Small intestine (tissue), 7 donors: ENCODE measurements around the gene ADAMTS6. TPM values are rescaled to one million over a fixed set of nuclear protein-coding genes. Genes with fewer than 3 reads are reported as not detected.
A peak's percentile ranks its signal among the peaks of the same experiment; 100 is the strongest.

Source experiments
- DNase-seq, 2 donors: peaks; one replicate each; pipeline versions ENCODE4 v3.0.0 to v3.0.0-alpha.2; 2013
- FAIRE-seq: peaks from 2 replicates; lab custom pipeline; 2012; peaks lifted over from hg19 to GRCh38; lab: Jason Lieb, UNC
- H3K27ac ChIP-seq, 3 donors: one replicate each; pipeline ENCODE4 v1.5.1; 2013; ENCODE audit warnings: low read length in 2 of 3, mild to moderate bottlenecking in 2 of 3, control low read depth in 1 of 3, inconsistent platforms in 1 of 3, low read depth in 1 of 3, moderate library complexity in 1 of 3
- H3K27me3 ChIP-seq, 3 donors: one replicate each; pipeline ENCODE4 v1.6.1; 2013; ENCODE audit warnings: low read length in 3 of 3, inconsistent platforms in 1 of 3; ENCODE audit not compliant: control insufficient read depth in 3 of 3, insufficient read depth in 3 of 3
- H3K36me3 ChIP-seq, 3 donors: one replicate each; pipeline ENCODE4 v1.6.1; 2013; ENCODE audit warnings: low read length in 3 of 3, inconsistent platforms in 1 of 3, low read depth in 1 of 3, mild to moderate bottlenecking in 1 of 3, moderate library complexity in 1 of 3; ENCODE audit not compliant: control insufficient read depth in 3 of 3, insufficient read depth in 2 of 3
- H3K4me1 ChIP-seq, 3 donors: one replicate each; pipeline ENCODE4 v1.6.1; 2013; ENCODE audit warnings: low read length in 2 of 3, inconsistent platforms in 1 of 3, low read depth in 1 of 3, mild to moderate bottlenecking in 1 of 3, moderate library complexity in 1 of 3; ENCODE audit not compliant: control insufficient read depth in 3 of 3, insufficient read depth in 2 of 3
- H3K4me3 ChIP-seq, 3 donors: one replicate each; pipeline ENCODE4 v1.5.1; 2013; ENCODE audit warnings: low read length in 3 of 3, control low read depth in 1 of 3, inconsistent platforms in 1 of 3, low read depth in 1 of 3, mild to moderate bottlenecking in 1 of 3, moderate library complexity in 1 of 3
- H3K9me3 ChIP-seq, 2 donors: one replicate each; pipeline ENCODE4 v1.6.1; 2013; ENCODE audit warnings: low read depth in 1 of 2, low read length in 1 of 2; ENCODE audit not compliant: control insufficient read depth in 2 of 2, insufficient read depth in 1 of 2
- WGBS, 3 donors: extraction: QIAGEN DNeasy Blood & Tissue Kit; methylation state at CpG; one replicate each; pipeline ENCODE4 v1.1.7; 2013; 5-methylcytosine and 5-hydroxymethylcytosine counted together
- polyA plus RNA-seq, 4 donors: library from polyadenylated mRNA; stranded (reverse) in 3 of 4; unstranded in 1 of 4; fragments of 200-250 nt in 3 of 4; fragments of 120-200 nt in 1 of 4; gene quantifications; one replicate each; pipeline versions ENCODE4 v1.2.1 to v1.2.3, GENCODE V29; 2013
- donor health status: healthy with polysubstance abuse.
- donor health status: control.
- donor health status: control.
- donor health status: Bipolar disorder and iron deficiency.
- donor health status: healthy.

ADAMTS6 gene
- polyA plus RNA-seq, 4 donors, result 0.28 to 1.5 TPM; not detected in 2

- no peaks in the 10 kb centered on the region for H3K27me3 ChIP-seq
- no peak overlapping the region for H3K27ac ChIP-seq
- DNase-seq (peak in 1 of 2 donors; percentile 9), FAIRE-seq (no peak)
- H3K4me1 ChIP-seq, result no peaks in the 10 kb centered on the region
- WGBS, 3 donors, result 54 to 79% (median 59%) methylated on average over 4 of the region's 4 CpGs
- no peak overlapping the region for H3K4me3 ChIP-seq
- H3K9me3 ChIP-seq, result no peaks in the 10 kb centered on the region
- H3K36me3 ChIP-seq, result no peaks in the 10 kb centered on the region
Observed at GRCh38 chr5:65248896-65249295, 232.8 kb downstream of the ADAMTS6 start.

DNA sequence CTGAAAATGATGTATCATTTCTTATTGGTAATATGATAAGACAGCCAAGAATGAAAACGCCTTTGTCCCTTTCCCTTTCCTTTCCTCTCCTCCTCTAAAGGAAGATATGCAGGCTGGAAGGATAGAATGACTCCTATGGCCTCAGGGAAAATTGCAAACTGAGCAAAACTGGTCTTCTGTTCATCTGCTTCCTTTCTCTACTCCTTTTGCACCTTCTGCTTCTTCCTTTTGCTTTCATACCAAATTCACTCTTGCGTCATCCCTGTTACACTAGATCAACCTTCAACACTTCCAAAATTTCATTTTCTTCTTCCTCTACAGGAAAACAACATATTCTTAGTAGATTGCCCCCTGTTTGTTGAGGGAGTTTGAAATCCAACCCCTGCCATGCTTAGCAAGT, 234.1 kb downstream of the ADAMTS6 start:
- DNase-seq (no peak), FAIRE-seq (no peak)
- Histone ChIP-seq H3K4me3 (no peak overlapping the region), H3K36me3 (no peaks in the 10 kb centered on the region), H3K27me3 (no peaks in the 10 kb centered on the region), H3K27ac (no peak overlapping the region), H3K9me3 (no peaks in the 10 kb centered on the region), H3K4me1 (no peaks in the 10 kb centered on the region)
- WGBS, 3 donors, result 82 to 88% (median 87%) methylated on average over 2 of the region's 2 CpGs

DNA sequence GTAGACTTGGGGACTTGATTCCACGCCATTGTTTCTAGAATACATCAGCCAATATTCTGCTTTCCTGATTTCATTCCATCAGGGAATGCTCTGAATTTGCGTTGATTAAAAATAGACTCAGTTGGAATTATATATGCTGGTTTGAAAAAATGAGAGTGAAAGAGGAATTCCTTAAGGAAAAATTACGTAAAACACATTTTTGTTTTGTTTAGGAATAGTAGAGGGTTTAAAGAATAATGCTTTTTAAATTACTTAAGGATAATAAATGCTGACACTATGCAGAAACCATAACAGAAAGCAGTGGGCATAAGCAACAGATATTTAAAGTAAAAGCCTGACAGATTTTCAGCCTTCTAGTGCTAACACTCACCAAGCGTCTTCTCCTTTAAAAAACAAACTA, 235.0 kb downstream of the ADAMTS6 start:
- Histone ChIP-seq H3K4me1 (no peaks in the 10 kb centered on the region), H3K27me3 (no peaks in the 10 kb centered on the region), H3K4me3 (no peak overlapping the region), H3K36me3 (no peaks in the 10 kb centered on the region), H3K27ac (no peak overlapping the region), H3K9me3 (no peaks in the 10 kb centered on the region)
- FAIRE-seq (no peak), DNase-seq (no peak)
- WGBS, 3 donors, result 70 to 92% (median 90%) methylated on average over 4 of the region's 4 CpGs

- Histone ChIP-seq H3K9me3 (no peaks in the 10 kb centered on the region), H3K4me1 (no peaks in the 10 kb centered on the region), H3K36me3 (no peaks in the 10 kb centered on the region), H3K27me3 (no peaks in the 10 kb centered on the region), H3K4me3 (no peak overlapping the region), H3K27ac (no peak overlapping the region)
- no peak for FAIRE-seq
- WGBS, 3 donors, result 84 to 95% (median 92%) methylated on average over 4 of the region's 4 CpGs
- DNase-seq, result no peak
Observed at GRCh38 chr5:65244031-65244430, 237.7 kb downstream of the ADAMTS6 start.

GRCh38 chr5:65243161-65243560, 238.6 kb downstream of the ADAMTS6 start:
- DNase-seq (no peak), FAIRE-seq (no peak)
- H3K4me3 ChIP-seq, result no peak overlapping the region
- no peaks in the 10 kb centered on the region for H3K27me3 ChIP-seq
- WGBS, 3 donors, result 62 to 65% (median 64%) methylated on average over 2 of the region's 2 CpGs
- no peaks in the 10 kb centered on the region for H3K9me3 ChIP-seq
- no peak overlapping the region for H3K27ac ChIP-seq
- no peaks in the 10 kb centered on the region for H3K4me1 ChIP-seq
- no peaks in the 10 kb centered on the region for H3K36me3 ChIP-seq

DNA sequence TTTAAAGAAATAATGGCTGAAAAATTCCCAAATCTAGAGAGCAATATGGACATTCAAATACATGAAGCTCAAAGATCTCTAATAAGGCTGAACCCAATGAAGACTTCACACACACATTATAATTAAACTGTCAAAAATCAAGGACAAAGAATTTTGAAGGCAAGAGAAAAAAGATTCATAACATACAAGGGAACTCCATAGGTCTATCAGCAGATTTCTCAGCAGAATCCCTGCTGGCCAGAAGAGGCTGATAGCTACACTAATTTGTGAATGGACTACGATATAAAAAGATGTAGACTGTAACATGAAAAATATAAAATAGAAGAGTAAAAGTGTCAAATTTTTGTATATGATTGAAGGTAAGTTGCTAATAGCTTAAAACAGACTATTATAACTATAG, 251.9 kb downstream of the ADAMTS6 start:
- no peak overlapping the region for H3K27ac ChIP-seq
- peaks cover 0 to 15% of the 10 kb centered on the region in 2 donors for H3K9me3 ChIP-seq
- WGBS, 3 donors, result 86 to 97% (median 96%) methylated on average over 1 of the region's 1 CpG
- H3K36me3 ChIP-seq, result no peaks in the 10 kb centered on the region
- no peak overlapping the region for H3K4me3 ChIP-seq
- H3K4me1 ChIP-seq, result no peaks in the 10 kb centered on the region
- DNase-seq, result no peak
- no peaks in the 10 kb centered on the region for H3K27me3 ChIP-seq
- FAIRE-seq, result no peak

DNA sequence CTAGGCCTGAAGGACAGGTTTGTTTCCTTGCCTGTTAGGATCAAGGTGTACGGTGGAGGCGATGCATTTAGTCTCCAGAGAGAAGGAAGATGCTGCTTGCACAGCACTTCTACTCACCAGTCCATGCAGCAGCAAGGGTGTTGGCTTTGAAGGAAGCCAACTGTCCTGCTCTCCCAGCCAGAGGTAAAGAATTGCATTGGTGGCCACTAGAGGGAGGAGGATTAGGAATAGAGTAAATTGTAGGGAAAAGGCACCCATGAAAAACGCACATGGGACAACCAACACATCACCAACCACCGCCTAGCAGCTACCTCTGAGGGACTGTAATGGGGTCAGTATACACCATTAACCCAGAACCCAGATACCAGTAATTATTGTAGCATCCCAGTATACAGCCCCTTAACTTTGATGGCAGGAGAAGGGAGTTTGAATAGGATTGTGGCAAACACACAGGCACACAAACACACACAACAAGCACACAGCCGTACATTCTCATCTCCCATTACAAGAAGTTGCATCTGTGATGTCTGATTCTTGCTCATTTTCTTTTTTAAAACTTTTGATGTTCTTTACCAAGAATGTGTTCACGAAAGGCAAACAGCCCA, 267.7 kb downstream of the ADAMTS6 start:
- WGBS, 3 donors, result 75 to 89% (median 85%) methylated on average over 6 of the region's 6 CpGs
- Histone ChIP-seq H3K27me3 (no peaks in the 10 kb centered on the region), H3K9me3 (no peaks in the 10 kb centered on the region), H3K27ac (no peak overlapping the region), H3K4me1 (no peaks in the 10 kb centered on the region), H3K36me3 (no peaks in the 10 kb centered on the region), H3K4me3 (no peak overlapping the region)
- FAIRE-seq (no peak), DNase-seq (peak; percentile 32 to 34)

GRCh38 chr5:65209341-65209740, 272.4 kb downstream of the ADAMTS6 start:
- H3K4me1 ChIP-seq, result no peaks in the 10 kb centered on the region
- no peak overlapping the region for H3K4me3 ChIP-seq
- no peaks in the 10 kb centered on the region for H3K36me3 ChIP-seq
- H3K9me3 ChIP-seq, result no peaks in the 10 kb centered on the region
- no peak overlapping the region for H3K27ac ChIP-seq
- no peak for DNase-seq
- no peak for FAIRE-seq
- no peaks in the 10 kb centered on the region for H3K27me3 ChIP-seq

DNA sequence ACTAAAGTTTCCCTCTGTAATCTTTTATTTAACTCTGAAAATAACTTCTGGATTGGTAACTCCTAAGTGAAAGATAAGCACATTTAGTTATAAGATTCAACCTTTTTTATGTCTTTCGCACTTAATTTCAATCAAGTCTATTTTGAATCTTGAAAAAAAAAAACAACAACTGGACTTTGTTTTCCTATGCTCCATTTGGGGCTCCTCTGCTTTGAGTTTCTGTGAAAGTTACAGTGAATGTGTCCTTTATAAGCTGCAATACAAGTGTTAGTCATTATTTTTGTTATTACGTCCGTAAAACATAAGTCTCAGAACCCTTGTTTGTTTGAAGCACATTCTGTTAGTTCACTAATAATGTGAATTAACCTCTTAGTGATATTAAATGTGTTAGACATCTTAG, 276.8 kb downstream of the ADAMTS6 start:
- FAIRE-seq, result no peak
- H3K27me3 ChIP-seq, result no peaks in the 10 kb centered on the region
- 87 to 91% (median 89%) methylated on average over 3 of the region's 3 CpGs for WGBS, 3 donors
- no peak overlapping the region for H3K27ac ChIP-seq
- no peak for DNase-seq
- H3K36me3 ChIP-seq, result no peaks in the 10 kb centered on the region
- H3K4me1 ChIP-seq, result no peaks in the 10 kb centered on the region
- no peak overlapping the region for H3K4me3 ChIP-seq
- no peaks in the 10 kb centered on the region for H3K9me3 ChIP-seq
